GM12878 (cell line): ENCODE measurements around the gene ITPR2. TPM values are rescaled to one million over a fixed set of nuclear protein-coding genes. Genes with fewer than 3 reads are reported as not detected.

Experiments
- ATAC-seq: fragments of 200-7000 bp; cut with Tn5 transposase; 3 replicates; pipeline ENCODE4 v1.9.1; 2020; ENCODE audit warnings: mild to moderate bottlenecking, moderate library complexity
- BruUV-seq: library from RNA; stranded (reverse); fragments of 400-500 nt; replicated peaks from 2 replicates; lab custom pipeline; 2021; lab: Mats Ljungman, UMichigan
- CTCF ChIA-PET: fragments of 300-600 bp; sonication (Branson Sonifier 250); formaldehyde crosslinking; extraction: SDS; loops from one replicate; lab custom pipeline; 2021; ENCODE audit warnings: inconsistent platforms; lab: Yijun Ruan, JAX
- POLR2A ChIA-PET: fragments of 350-600 bp; formaldehyde crosslinking; extraction: SDS; loops from one replicate; lab custom pipeline; 2021; ENCODE audit warnings: inconsistent platforms; lab: Charles Lee
- RAD21 ChIA-PET: fragments of 300-600 bp; sonication (Branson Sonifier 250); formaldehyde crosslinking; loops from one replicate; lab custom pipeline; 2023; ENCODE audit warnings: antibody characterized with exemption; ENCODE audit not compliant: unreplicated experiment; lab: Charles Lee
- SMC1A ChIA-PET: fragments of 300-600 bp; sonication (Branson Sonifier 250); formaldehyde crosslinking; loops from one replicate; lab custom pipeline; 2023; ENCODE audit not compliant: unreplicated experiment, uncharacterized antibody; lab: Charles Lee
- DNase-seq: peaks from one replicate; pipeline ENCODE4 v3.0.0-alpha.2; 2011; ENCODE audit warnings: low read depth, low spot score
- FAIRE-seq: peaks from 3 replicates; lab custom pipeline; 2011; peaks lifted over from hg19 to GRCh38; lab: Jason Lieb, UNC
- H2AFZ ChIP-seq: 2 replicates; pipeline ENCODE4 v1.6.0; 2011; ENCODE audit warnings: low read depth, low read length, control low read depth; ENCODE audit not compliant: control insufficient read depth
- H3K27ac ChIP-seq: 2 replicates; pipeline ENCODE4 v1.5.1; 2011; ENCODE audit warnings: control low read depth; ENCODE audit not compliant: control insufficient read depth, insufficient read depth
- H3K27me3 ChIP-seq, 2 experiments: replicated peaks in 1 of 2; 2 replicates each; pipeline versions ENCODE4 v1.6.0 to v1.6.1; 2011; ENCODE audit warnings: low read length in 1 of 2; ENCODE audit not compliant: control insufficient read depth in 2 of 2, insufficient read depth in 2 of 2
- H3K36me3 ChIP-seq, 2 experiments: 2 replicates each; pipeline ENCODE4 v1.5.1; 2011; ENCODE audit warnings: low read length in 1 of 2; ENCODE audit not compliant: control insufficient read depth in 2 of 2, insufficient read depth in 2 of 2
- H3K4me1 ChIP-seq: 2 replicates; pipeline ENCODE4 v1.6.1; 2011; ENCODE audit warnings: mild to moderate bottlenecking, low read length, moderate library complexity, mixed read lengths; ENCODE audit not compliant: control insufficient read depth, insufficient read depth
- H3K4me2 ChIP-seq: 2 replicates; pipeline ENCODE4 v1.6.0; 2011; ENCODE audit warnings: control low read depth; ENCODE audit not compliant: control insufficient read depth, insufficient read depth
- H3K4me3 ChIP-seq: fragments of 200-600 bp; sonication (generic); 2 replicates; pipeline ENCODE4 v1.5.1; 2016
- H3K79me2 ChIP-seq: 2 replicates; pipeline ENCODE4 v1.6.0; 2011; ENCODE audit warnings: low read length; ENCODE audit not compliant: control insufficient read depth, insufficient read depth
- H3K9ac ChIP-seq: 2 replicates; pipeline ENCODE4 v1.8.0; 2011; ENCODE audit warnings: low read length, control low read depth, mixed read lengths; ENCODE audit not compliant: control insufficient read depth, insufficient read depth
- H3K9me3 ChIP-seq: replicated peaks from 3 replicates; pipeline ENCODE4 v1.5.1; 2011; ENCODE audit warnings: mild to moderate bottlenecking, low read length; ENCODE audit not compliant: control insufficient read depth, insufficient read depth
- H4K20me1 ChIP-seq: 2 replicates; pipeline ENCODE4 v1.6.0; 2011; ENCODE audit not compliant: control insufficient read depth, insufficient read depth
- EGR1 ChIP-seq, 2 experiments: IDR thresholded peaks; 1 replicate in 1 of 2; 2 replicates in 1 of 2; pipeline ENCODE4 v1.6.1; 2011 to 2012; ENCODE audit warnings: low read depth in 2 of 2, low read length in 2 of 2, borderline replicate concordance in 1 of 2, mild to moderate bottlenecking in 1 of 2, moderate library complexity in 1 of 2
- HDAC2 ChIP-seq: fragments of 200-600 bp; sonication (generic); IDR thresholded peaks from 2 replicates; pipeline ENCODE4 v1.6.1; 2017
- IKZF1 ChIP-seq: fragments of 450-650 bp; conservative IDR thresholded peaks from 2 replicates; pipeline ENCODE4 v1.6.1; 2017; ENCODE audit warnings: antibody characterized with exemption, mild to moderate bottlenecking
- JUND ChIP-seq: IDR thresholded peaks from 2 replicates; pipeline ENCODE4 v1.6.1; 2012; ENCODE audit warnings: low read depth, mild to moderate bottlenecking, low read length, improper control_type of control experiment, moderate library complexity
- NFYB ChIP-seq: IDR thresholded peaks from 2 replicates; pipeline ENCODE4 v1.6.1; 2011; ENCODE audit warnings: low read depth, mild to moderate bottlenecking, low read length, improper control_type of control experiment, moderate library complexity; ENCODE audit not compliant: insufficient read depth
- NRF1 ChIP-seq: conservative IDR thresholded peaks from 2 replicates; pipeline ENCODE4 v1.6.1; 2011; ENCODE audit warnings: mild to moderate bottlenecking, low read depth, low read length, improper control_type of control experiment
- RAD51 ChIP-seq: fragments of 450-650 bp; IDR thresholded peaks from 2 replicates; pipeline ENCODE4 v1.6.1; 2016; ENCODE audit warnings: moderate library complexity, mild to moderate bottlenecking, inconsistent platforms
- SMAD5 ChIP-seq: IDR thresholded peaks from 2 replicates; pipeline ENCODE4 v1.6.1; 2016; ENCODE audit warnings: antibody characterized with exemption, low read depth
- WGBS: methylation state at CpG from one replicate; pipeline ENCODE4 v1.1.6; 2016; ENCODE audit warnings: low lambda C conversion rate; ENCODE audit not compliant: insufficient replicate concordance, insufficient coverage; ENCODE audit errors: missing lambda C conversion rate; 5-methylcytosine and 5-hydroxymethylcytosine counted together
- in situ Hi-C: fragments of 300-500 bp; cut with MboI; formaldehyde crosslinking; loops from 9 replicates; pipeline ENCODE4 v1.14.3; 2018; ENCODE audit warnings: mixed read lengths
- intact Hi-C: fragments of 100-400 bp; cut with micrococcal nuclease; formaldehyde crosslinking; loops from one replicate; pipeline ENCODE4 v1.14.2; 2022; ENCODE audit not compliant: unreplicated experiment
- polyA plus RNA-seq, 11 experiments: library from polyadenylated mRNA; depleted of rRNA in 4 of 11; unstranded in 6 of 11; stranded (reverse) in 5 of 11; fragments of >200 nt; fragmentation: Nextera tagmentation in 4 of 11; fragmentation: Illumina TruSeq in 1 of 11; extraction: Ambion mirVana in 4 of 11; extraction: Trizol in 1 of 11; gene quantifications; 1 replicate in 1 of 11; 2 replicates in 10 of 11; pipeline versions ENCODE4 v1.2.1 to v1.2.3, GENCODE V29; 2011 to 2016; ENCODE audit warnings: inconsistent platforms in 2 of 11, missing spikeins in 2 of 11, low read depth in 1 of 11
- total RNA-seq, 4 experiments: library from RNA; depleted of rRNA in 3 of 4; stranded (reverse); fragments of >200 nt in 3 of 4; fragmentation: Illumina TruSeq in 1 of 4; extraction: Trizol in 1 of 4; gene quantifications; 2 replicates each; pipeline versions ENCODE4 v1.2.1 to v1.2.3, GENCODE V29; 2013 to 2021
- TF ChIP-seq, protein P1 (sequence below): IDR thresholded peaks from 2 replicates; pipeline ENCODE4 v1.6.1; 2011; ENCODE audit warnings: low read depth, low read length, improper control_type of control experiment, borderline replicate concordance
- TF ChIP-seq, protein P2 (sequence below): fragments of 450-650 bp; formaldehyde crosslinking; IDR thresholded peaks from 2 replicates; pipeline ENCODE4 v1.4.0; 2022; ENCODE audit warnings: mild to moderate bottlenecking, moderate library complexity
- TF ChIP-seq, protein P3 (sequence below): fragments of 450-650 bp; IDR thresholded peaks from 2 replicates; pipeline ENCODE4 v1.6.1; 2017; ENCODE audit warnings: mild to moderate bottlenecking
- TF ChIP-seq, protein P4 (sequence below): fragments of 450-650 bp; IDR thresholded peaks from 2 replicates; pipeline ENCODE4 v1.6.1; 2018; ENCODE audit warnings: borderline replicate concordance, mild to moderate bottlenecking; ENCODE audit not compliant: partially characterized antibody
- TF ChIP-seq, protein P5 (sequence below): fragments of 450-650 bp; IDR thresholded peaks from 2 replicates; pipeline ENCODE4 v1.6.1; 2017; ENCODE audit warnings: mild to moderate bottlenecking, low read depth, inconsistent platforms; ENCODE audit not compliant: poor library complexity, severe bottlenecking

The ITPR2 gene
- total and polyA plus RNA-seq, 10 of the 15 experiments (the other 5 are each of a cell fraction or from before 2014, with no cell fraction given), result 7.5 to 76.2 (median 47.1) TPM

DNA sequence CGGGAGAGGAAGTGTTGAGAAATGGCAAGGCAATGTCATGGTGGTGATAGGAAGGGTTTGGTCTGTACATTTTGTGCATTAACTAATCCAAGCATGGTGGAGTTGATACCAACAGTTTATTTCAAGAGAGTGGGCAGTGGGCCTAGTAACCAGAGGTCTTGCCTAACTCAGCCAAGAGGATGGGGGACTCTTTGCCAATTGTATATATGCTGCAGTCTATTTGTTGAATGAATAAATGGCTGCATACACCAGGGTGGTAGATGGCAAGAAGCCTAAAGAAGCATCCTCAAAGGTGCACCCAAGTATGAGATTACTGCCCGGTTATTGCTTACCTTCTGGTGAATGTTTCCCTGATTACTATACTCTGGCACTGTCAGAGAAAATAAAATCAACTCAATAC lies 295.9 kb downstream of the ITPR2 start:
- Histone ChIP-seq H3K36me3 (peaks cover 1 to 5% of the 10 kb centered on the region in 2 experiments; a peak in 3 of 4 replicates), H3K4me3 (no peak overlapping the region), H3K4me1 (no peaks in the 10 kb centered on the region), H3K4me2 (no peak overlapping the region), H3K9me3 (no peaks in the 10 kb centered on the region), H3K9ac (no peak overlapping the region), H4K20me1 (no peaks in the 10 kb centered on the region), H2AFZ (no peak overlapping the region), H3K27ac (no peak overlapping the region), H3K27me3 (no peaks in the 10 kb centered on the region), H3K79me2 (no peaks in the 10 kb centered on the region)
- 100% methylated on average over 2 of the region's 2 CpGs for WGBS
- BruUV-seq, result no TSS peak
- intact Hi-C loops, result no loop called here
- ChIA-PET SMC1A (interaction anchor here (0.5 kb wide), 1 partner anchor 91 kb away, joined by 3 read pairs; no protein-coding TSS in a partner anchor), CTCF (interaction anchor here (2.2 kb wide), 1 partner anchor 12 kb away, joined by 5 read pairs; no protein-coding TSS in a partner anchor), RAD21 (no interaction called here), POLR2A (no interaction called here)
- ATAC-seq, result no peak
- DNase-seq, result no peak
- in situ Hi-C loops, result no loop called here
- no peak for FAIRE-seq
- TF ChIP-seq EGR1 (IDR thresholded peaks at IDR 0.05; ENCODE audit: borderline replicate concordance in 1 of 2, low read depth in 2 of 2, low read length in 2 of 2) (no peak), SMAD5 (no peak), HDAC2 (no peak), IKZF1 (no peak), NFYB (no peak), RAD51 (no peak), JUND (no peak), NRF1 (no peak)
- TF ChIP-seq, protein P1, sequence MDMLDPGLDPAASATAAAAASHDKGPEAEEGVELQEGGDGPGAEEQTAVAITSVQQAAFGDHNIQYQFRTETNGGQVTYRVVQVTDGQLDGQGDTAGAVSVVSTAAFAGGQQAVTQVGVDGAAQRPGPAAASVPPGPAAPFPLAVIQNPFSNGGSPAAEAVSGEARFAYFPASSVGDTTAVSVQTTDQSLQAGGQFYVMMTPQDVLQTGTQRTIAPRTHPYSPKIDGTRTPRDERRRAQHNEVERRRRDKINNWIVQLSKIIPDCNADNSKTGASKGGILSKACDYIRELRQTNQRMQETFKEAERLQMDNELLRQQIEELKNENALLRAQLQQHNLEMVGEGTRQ, result no peak
- TF ChIP-seq, protein P2, sequence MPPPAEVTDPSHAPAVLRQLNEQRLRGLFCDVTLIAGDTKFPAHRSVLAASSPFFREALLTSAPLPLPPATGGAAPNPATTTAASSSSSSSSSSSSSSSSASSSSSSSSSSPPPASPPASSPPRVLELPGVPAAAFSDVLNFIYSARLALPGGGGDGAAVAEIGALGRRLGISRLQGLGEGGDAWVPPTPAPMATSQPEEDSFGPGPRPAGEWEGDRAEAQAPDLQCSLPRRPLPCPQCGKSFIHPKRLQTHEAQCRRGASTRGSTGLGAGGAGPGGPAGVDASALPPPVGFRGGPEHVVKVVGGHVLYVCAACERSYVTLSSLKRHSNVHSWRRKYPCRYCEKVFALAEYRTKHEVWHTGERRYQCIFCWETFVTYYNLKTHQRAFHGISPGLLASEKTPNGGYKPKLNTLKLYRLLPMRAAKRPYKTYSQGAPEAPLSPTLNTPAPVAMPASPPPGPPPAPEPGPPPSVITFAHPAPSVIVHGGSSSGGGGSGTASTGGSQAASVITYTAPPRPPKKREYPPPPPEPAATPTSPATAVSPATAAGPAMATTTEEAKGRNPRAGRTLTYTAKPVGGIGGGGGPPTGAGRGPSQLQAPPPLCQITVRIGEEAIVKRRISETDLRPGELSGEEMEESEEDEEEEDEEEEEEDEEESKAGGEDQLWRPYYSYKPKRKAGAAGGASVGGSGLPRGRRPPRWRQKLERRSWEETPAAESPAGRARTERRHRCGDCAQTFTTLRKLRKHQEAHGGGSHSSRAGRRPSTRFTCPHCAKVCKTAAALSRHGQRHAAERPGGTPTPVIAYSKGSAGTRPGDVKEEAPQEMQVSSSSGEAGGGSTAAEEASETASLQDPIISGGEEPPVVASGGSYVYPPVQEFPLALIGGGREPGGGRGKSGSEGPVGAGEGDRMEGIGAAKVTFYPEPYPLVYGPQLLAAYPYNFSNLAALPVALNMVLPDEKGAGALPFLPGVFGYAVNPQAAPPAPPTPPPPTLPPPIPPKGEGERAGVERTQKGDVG (CRISPR knock-in tag), result no peak
- TF ChIP-seq, protein P3, sequence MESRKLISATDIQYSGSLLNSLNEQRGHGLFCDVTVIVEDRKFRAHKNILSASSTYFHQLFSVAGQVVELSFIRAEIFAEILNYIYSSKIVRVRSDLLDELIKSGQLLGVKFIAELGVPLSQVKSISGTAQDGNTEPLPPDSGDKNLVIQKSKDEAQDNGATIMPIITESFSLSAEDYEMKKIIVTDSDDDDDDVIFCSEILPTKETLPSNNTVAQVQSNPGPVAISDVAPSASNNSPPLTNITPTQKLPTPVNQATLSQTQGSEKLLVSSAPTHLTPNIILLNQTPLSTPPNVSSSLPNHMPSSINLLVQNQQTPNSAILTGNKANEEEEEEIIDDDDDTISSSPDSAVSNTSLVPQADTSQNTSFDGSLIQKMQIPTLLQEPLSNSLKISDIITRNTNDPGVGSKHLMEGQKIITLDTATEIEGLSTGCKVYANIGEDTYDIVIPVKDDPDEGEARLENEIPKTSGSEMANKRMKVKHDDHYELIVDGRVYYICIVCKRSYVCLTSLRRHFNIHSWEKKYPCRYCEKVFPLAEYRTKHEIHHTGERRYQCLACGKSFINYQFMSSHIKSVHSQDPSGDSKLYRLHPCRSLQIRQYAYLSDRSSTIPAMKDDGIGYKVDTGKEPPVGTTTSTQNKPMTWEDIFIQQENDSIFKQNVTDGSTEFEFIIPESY, result no peak
- TF ChIP-seq, protein P4, sequence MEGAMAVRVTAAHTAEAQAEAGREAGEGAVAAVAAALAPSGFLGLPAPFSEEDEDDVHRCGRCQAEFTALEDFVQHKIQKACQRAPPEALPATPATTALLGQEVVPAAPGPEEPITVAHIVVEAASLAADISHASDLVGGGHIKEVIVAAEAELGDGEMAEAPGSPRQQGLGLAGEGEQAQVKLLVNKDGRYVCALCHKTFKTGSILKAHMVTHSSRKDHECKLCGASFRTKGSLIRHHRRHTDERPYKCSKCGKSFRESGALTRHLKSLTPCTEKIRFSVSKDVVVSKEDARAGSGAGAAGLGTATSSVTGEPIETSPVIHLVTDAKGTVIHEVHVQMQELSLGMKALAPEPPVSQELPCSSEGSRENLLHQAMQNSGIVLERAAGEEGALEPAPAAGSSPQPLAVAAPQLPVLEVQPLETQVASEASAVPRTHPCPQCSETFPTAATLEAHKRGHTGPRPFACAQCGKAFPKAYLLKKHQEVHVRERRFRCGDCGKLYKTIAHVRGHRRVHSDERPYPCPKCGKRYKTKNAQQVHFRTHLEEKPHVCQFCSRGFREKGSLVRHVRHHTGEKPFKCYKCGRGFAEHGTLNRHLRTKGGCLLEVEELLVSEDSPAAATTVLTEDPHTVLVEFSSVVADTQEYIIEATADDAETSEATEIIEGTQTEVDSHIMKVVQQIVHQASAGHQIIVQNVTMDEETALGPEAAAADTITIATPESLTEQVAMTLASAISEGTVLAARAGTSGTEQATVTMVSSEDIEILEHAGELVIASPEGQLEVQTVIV, result no peak
- TF ChIP-seq, protein P5, sequence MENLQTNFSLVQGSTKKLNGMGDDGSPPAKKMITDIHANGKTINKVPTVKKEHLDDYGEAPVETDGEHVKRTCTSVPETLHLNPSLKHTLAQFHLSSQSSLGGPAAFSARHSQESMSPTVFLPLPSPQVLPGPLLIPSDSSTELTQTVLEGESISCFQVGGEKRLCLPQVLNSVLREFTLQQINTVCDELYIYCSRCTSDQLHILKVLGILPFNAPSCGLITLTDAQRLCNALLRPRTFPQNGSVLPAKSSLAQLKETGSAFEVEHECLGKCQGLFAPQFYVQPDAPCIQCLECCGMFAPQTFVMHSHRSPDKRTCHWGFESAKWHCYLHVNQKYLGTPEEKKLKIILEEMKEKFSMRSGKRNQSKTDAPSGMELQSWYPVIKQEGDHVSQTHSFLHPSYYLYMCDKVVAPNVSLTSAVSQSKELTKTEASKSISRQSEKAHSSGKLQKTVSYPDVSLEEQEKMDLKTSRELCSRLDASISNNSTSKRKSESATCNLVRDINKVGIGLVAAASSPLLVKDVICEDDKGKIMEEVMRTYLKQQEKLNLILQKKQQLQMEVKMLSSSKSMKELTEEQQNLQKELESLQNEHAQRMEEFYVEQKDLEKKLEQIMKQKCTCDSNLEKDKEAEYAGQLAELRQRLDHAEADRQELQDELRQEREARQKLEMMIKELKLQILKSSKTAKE, result no peak
